Activated B cell treated with CpG ODN at 0.5 μM for 24 hours (primary cell): Measurements from ENCODE around the gene ASAP2. TPM values are rescaled to one million over a fixed set of nuclear protein-coding genes. Genes with fewer than 3 reads are reported as not detected.

Experiments used
- ATAC-seq: fragments of 200-7000 bp; cut with Tn5 transposase; one replicate; pipeline ENCODE4 v1.10.0; 2021; ENCODE audit warnings: low read depth, mild to moderate bottlenecking, moderate library complexity
- CTCF ChIA-PET: fragments of 350-600 bp; sonication (Branson Sonifier 250); formaldehyde crosslinking; loops from one replicate; lab custom pipeline; 2021; ENCODE audit warnings: antibody characterized with exemption; lab: Charles Lee
- POLR2A ChIA-PET: fragments of 350-600 bp; sonication (Branson Sonifier 250); formaldehyde crosslinking; loops from one replicate; lab custom pipeline; 2021; ENCODE audit warnings: antibody characterized with exemption; lab: Charles Lee
- DNase-seq: peaks from one replicate; pipeline ENCODE4 v3.0.0; 2022
- H3K27ac Mint-ChIP-seq: one replicate; pipeline ENCODE4 v1.8.0; 2020; ENCODE audit warnings: mixed read lengths
- H3K27me3 Mint-ChIP-seq: one replicate; pipeline ENCODE4 v1.8.0; 2021; ENCODE audit warnings: mixed read lengths
- H3K36me3 Mint-ChIP-seq: one replicate; pipeline ENCODE4 v1.8.0; 2021; ENCODE audit warnings: low read depth, mixed read lengths
- H3K4me1 Mint-ChIP-seq: one replicate; pipeline ENCODE4 v1.8.0; 2021; ENCODE audit warnings: mixed read lengths
- H3K4me3 Mint-ChIP-seq: one replicate; pipeline ENCODE4 v1.8.0; 2020; ENCODE audit warnings: mild to moderate bottlenecking, mixed read lengths
- H3K9me3 Mint-ChIP-seq: one replicate; pipeline ENCODE4 v1.8.0; 2020; ENCODE audit warnings: mixed read lengths
- intact Hi-C: fragments of 100-400 bp; cut with micrococcal nuclease; formaldehyde crosslinking; loops from one replicate; pipeline ENCODE4 v1.15.1; 2024
- total RNA-seq: library from RNA; stranded (reverse); gene quantifications from 2 replicates; pipeline ENCODE4 v1.2.3, GENCODE V29; 2022
- TF ChIP-seq, protein P1 (sequence below): fragments of 200-600 bp; IDR thresholded peaks from one replicate; pipeline ENCODE4 v1.8.0; 2022; ENCODE audit warnings: antibody characterized with exemption, mild to moderate bottlenecking

The ASAP2 gene
- total RNA-seq, 1 donor from 2014 or later: not detected

DNA sequence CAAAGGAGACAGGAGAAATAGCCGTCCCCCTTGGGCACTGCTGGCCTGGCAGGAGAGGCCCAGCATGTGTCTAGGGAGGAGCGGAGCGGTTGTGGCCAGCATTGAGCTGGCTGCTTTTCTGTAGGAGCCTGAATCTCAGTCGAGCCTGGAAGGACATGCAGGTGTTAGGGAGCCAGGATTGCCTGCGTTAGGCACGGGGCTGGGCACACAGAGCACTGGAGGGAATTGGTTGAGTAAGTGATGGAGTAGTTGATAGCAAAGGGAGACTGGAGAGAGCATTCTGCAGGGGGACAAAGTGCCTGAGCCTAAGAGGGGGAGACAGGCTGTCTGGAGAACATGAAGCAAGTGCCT, 22.8 kb downstream of the ASAP2 start:
- TF ChIP-seq, protein P1, sequence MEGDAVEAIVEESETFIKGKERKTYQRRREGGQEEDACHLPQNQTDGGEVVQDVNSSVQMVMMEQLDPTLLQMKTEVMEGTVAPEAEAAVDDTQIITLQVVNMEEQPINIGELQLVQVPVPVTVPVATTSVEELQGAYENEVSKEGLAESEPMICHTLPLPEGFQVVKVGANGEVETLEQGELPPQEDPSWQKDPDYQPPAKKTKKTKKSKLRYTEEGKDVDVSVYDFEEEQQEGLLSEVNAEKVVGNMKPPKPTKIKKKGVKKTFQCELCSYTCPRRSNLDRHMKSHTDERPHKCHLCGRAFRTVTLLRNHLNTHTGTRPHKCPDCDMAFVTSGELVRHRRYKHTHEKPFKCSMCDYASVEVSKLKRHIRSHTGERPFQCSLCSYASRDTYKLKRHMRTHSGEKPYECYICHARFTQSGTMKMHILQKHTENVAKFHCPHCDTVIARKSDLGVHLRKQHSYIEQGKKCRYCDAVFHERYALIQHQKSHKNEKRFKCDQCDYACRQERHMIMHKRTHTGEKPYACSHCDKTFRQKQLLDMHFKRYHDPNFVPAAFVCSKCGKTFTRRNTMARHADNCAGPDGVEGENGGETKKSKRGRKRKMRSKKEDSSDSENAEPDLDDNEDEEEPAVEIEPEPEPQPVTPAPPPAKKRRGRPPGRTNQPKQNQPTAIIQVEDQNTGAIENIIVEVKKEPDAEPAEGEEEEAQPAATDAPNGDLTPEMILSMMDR: no peak
- no peaks in the 10 kb centered on the region for H3K36me3 Mint-ChIP-seq
- H3K4me1 Mint-ChIP-seq: no peaks in the 10 kb centered on the region
- no peak overlapping the region for H3K27ac Mint-ChIP-seq
- no peak for DNase-seq
- ChIA-PET CTCF (no interaction called here), POLR2A (no interaction called here)
- H3K9me3 Mint-ChIP-seq: no peaks in the 10 kb centered on the region
- intact Hi-C loops: no loop called here
- peaks cover 25% of the 10 kb centered on the region for H3K27me3 Mint-ChIP-seq
- ATAC-seq: no peak
- H3K4me3 Mint-ChIP-seq: no peak overlapping the region

DNA sequence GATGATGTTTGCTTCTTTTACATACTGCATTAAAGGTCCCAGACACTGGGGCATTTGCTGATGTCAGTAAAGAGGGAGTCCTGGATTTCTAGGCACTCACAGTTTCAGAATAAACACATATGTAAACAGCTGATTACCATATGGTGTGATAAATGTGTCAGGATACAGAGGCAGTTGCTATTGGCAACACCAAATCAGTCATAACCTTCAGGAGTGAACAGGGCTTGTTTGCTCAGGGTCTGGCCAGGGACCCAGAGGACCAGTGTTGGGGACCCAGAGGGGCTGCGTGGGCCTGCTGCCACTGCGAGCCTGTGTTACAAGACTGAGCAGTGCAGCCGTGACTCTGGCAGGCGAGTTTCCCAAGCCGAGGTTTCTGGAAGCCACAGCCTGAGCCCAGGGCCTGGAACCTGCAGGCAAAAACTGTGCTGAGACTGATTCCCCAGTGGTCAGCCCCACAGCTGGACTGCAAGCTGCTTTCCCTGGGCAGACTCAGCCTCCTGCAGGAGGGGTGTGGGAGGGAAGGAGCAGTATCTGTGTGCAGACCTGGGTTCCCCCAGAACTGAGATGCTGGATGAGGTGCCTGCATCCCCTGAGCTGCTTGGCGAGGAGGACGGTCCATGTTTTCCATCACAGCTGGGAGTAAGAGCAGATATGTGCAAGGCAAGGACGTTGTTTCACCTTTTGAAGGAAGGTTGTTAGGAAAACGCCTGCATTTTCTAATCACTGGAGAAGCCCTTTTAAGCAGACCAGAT, 23.6 kb downstream of the ASAP2 start:
- Mint-ChIP-seq H3K4me1 (no peaks in the 10 kb centered on the region), H3K9me3 (no peaks in the 10 kb centered on the region), H3K27ac (no peak overlapping the region), H3K36me3 (no peaks in the 10 kb centered on the region), H3K27me3 (peaks cover 25% of the 10 kb centered on the region), H3K4me3 (no peak overlapping the region)
- TF ChIP-seq, protein P1: no peak
- ChIA-PET POLR2A (no interaction called here), CTCF (no interaction called here)
- intact Hi-C loops: no loop called here
- ATAC-seq (no peak), DNase-seq (no peak)

DNA sequence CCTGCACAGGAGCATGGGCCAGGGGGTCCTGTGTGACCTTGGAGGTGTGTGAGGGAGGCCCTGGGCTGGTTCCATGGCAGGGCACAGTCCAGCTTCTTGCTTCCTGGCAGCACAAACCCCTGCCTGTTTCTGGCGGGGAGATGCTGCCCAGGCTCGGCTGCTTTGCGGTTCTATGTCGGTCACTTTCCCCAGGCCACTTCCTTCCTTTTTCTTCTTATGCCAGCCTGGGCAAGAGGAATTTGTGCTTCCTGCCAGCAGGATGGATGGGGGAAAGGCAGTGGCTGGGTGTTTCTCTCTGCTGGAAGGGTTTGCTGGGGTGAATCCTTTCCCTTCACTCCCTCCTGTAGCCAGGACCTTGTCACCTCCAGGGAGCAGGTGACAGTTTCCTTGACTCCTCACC, 24.3 kb downstream of the ASAP2 start:
- ChIA-PET CTCF (no interaction called here), POLR2A (no interaction called here)
- no peaks in the 10 kb centered on the region for H3K9me3 Mint-ChIP-seq
- TF ChIP-seq, protein P1: no peak
- H3K27ac Mint-ChIP-seq: no peak overlapping the region
- peaks cover 20% of the 10 kb centered on the region for H3K27me3 Mint-ChIP-seq
- ATAC-seq: no peak
- no peak for DNase-seq
- no peaks in the 10 kb centered on the region for H3K36me3 Mint-ChIP-seq
- intact Hi-C loops: no loop called here
- no peaks in the 10 kb centered on the region for H3K4me1 Mint-ChIP-seq
- no peak overlapping the region for H3K4me3 Mint-ChIP-seq

DNA sequence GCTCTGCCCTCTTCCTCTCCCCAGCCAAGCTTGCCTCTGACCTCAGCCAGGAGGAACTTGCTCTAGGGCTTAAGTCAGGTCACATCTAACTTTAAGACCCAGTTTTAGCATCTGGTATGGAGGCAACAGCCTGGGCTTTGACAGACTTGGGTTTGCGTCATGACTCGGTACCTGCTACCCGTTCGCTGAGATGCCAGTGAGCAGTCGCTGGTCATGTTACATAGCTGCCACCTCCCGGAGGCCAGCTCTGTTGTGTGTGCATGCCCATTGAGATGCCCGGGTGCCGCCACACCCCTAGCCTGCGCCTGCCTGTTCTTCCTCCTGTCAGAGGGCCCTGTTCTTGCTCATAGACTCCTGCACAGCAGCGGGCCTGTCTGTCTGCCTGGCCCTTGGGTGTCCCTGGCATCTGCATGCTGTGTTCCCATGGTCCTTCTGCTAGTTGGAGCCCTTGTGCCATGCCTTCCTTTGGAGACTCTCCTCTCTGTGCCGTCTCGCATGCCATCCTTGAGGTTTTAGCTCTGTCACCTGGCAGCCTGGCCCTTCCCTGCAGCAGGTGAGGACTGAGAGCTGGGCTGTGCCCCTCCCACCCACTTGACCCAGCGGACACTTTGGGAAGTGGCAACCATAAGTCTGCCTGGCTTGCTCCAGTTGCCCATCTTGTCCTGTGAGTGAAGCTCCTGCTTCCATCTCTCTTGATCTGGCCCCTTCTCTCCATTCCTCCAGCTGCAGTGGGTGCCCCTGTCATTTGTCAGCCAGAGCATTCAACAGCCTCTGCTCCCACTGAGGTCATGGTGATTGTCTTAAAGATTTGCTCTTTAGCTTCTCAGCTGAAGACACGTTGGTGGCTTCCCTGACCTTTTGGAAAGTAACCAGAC, 24.9 kb downstream of the ASAP2 start:
- H3K9me3 Mint-ChIP-seq: no peaks in the 10 kb centered on the region
- intact Hi-C loops: no loop called here
- no peak overlapping the region for H3K27ac Mint-ChIP-seq
- ChIA-PET POLR2A (no interaction called here), CTCF (no interaction called here)
- H3K36me3 Mint-ChIP-seq: no peaks in the 10 kb centered on the region
- H3K4me3 Mint-ChIP-seq: no peak overlapping the region
- H3K27me3 Mint-ChIP-seq: peaks cover 20% of the 10 kb centered on the region
- no peaks in the 10 kb centered on the region for H3K4me1 Mint-ChIP-seq
- no peak for ATAC-seq
- TF ChIP-seq, protein P1: no peak
- no peak for DNase-seq

DNA sequence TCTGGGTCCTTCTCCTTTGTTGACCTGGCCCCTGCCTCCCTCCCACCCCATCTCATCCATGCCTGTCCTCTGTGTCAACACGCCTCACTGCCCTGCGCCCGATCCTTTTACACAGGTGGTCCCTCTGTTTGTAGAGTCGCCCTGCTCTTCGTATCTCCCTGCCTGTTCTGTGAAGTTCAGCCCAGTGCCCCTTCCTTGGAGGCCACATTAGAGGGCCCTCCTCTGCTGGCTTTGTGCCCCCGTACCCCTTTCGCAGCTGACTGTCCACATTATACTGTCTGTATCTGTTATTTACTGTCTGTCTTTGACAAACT, 25.5 kb downstream of the ASAP2 start:
- no peak overlapping the region for H3K27ac Mint-ChIP-seq
- no peak overlapping the region for H3K4me3 Mint-ChIP-seq
- ChIA-PET POLR2A (no interaction called here), CTCF (no interaction called here)
- H3K9me3 Mint-ChIP-seq: no peaks in the 10 kb centered on the region
- peaks cover 19% of the 10 kb centered on the region for H3K27me3 Mint-ChIP-seq
- H3K36me3 Mint-ChIP-seq: no peaks in the 10 kb centered on the region
- TF ChIP-seq, protein P1: no peak
- DNase-seq: no peak
- intact Hi-C loops: no loop called here
- H3K4me1 Mint-ChIP-seq: no peaks in the 10 kb centered on the region
- ATAC-seq: no peak
